HCT116 (cell line): ENCODE data around the gene RPL39L. TPM values are rescaled to one million over a fixed set of nuclear protein-coding genes. Genes with fewer than 3 reads are reported as not detected.

Source experiments
- ATAC-seq: fragments of 200-7000 bp; cut with Tn5 transposase; 2 replicates; pipeline ENCODE4 v1.9.1; 2020; ENCODE audit warnings: mild to moderate bottlenecking, moderate library complexity
- BruUV-seq: library from RNA; stranded (reverse); fragments of 400-500 nt; replicated peaks from 2 replicates; lab custom pipeline; 2021; lab: Mats Ljungman, UMichigan
- CTCF ChIA-PET: fragments of 300-600 bp; sonication (Branson Sonifier 250); formaldehyde crosslinking; loops from one replicate; lab custom pipeline; 2021; ENCODE audit warnings: antibody characterized with exemption; lab: Charles Lee
- POLR2A ChIA-PET: fragments of 300-600, 350-600 bp; sonication (Branson Sonifier 250); formaldehyde crosslinking; loops from one replicate; lab custom pipeline; 2021; ENCODE audit warnings: antibody characterized with exemption; lab: Charles Lee
- RAD21 ChIA-PET, 2 experiments: fragments of 300-600 bp; sonication (Branson Sonifier 250); formaldehyde crosslinking; loops; one replicate each; lab custom pipeline; 2023; ENCODE audit warnings: low total read pairs in 2 of 2; ENCODE audit not compliant: uncharacterized antibody in 2 of 2, unreplicated experiment in 2 of 2, low non-redundant PET in 1 of 2; lab: Charles Lee
- DNase-seq: peaks from one replicate; pipeline ENCODE4 v3.0.0-alpha.2; 2010; ENCODE audit warnings: low read depth, low spot score
- H2AFZ ChIP-seq: fragments of 200-600 bp; shearing (Covaris generic), sonication (generic); 2 replicates; pipeline ENCODE4 v1.6.1; 2017; ENCODE audit warnings: low read depth, mixed run types, mixed read lengths, antibody characterized with exemption, low read length; ENCODE audit not compliant: poor library complexity, severe bottlenecking
- H3K27ac ChIP-seq: 2 replicates; pipeline ENCODE4 v1.5.1; 2012; ENCODE audit warnings: low read depth, low read length
- H3K27me3 ChIP-seq: fragments of 200-600 bp; sonication (generic); 2 replicates; pipeline ENCODE4 v1.6.1; 2016; ENCODE audit warnings: mixed run types, low read length, mixed read lengths; ENCODE audit not compliant: insufficient read depth
- H3K36me3 ChIP-seq, 2 experiments: fragments of 200-500 bp in 1 of 2; fragments of 200-600 bp in 1 of 2; sonication (Bioruptor generic) in 1 of 2; sonication (generic) in 1 of 2; 2 replicates each; pipeline versions ENCODE4 v1.5.1 to v1.6.1; 2014 to 2016; ENCODE audit warnings: low read length in 2 of 2, inconsistent platforms in 1 of 2, mixed read lengths in 1 of 2, mixed run types in 1 of 2; ENCODE audit not compliant: insufficient read depth in 2 of 2, control insufficient read depth in 1 of 2
- H3K4me1 ChIP-seq, 2 experiments: fragments of 200-600 bp in 1 of 2; sonication (generic) in 1 of 2; 2 replicates each; pipeline versions ENCODE4 v1.5.1 to v1.6.1; 2012 to 2017; ENCODE audit warnings: low read length in 2 of 2, inconsistent platforms in 1 of 2, mild to moderate bottlenecking in 1 of 2, mixed read lengths in 1 of 2, mixed run types in 1 of 2, moderate library complexity in 1 of 2; ENCODE audit not compliant: insufficient read depth in 2 of 2, control insufficient read depth in 1 of 2
- H3K4me2 ChIP-seq: fragments of 200-600 bp; sonication (generic); 2 replicates; pipeline ENCODE4 v1.6.1; 2017; ENCODE audit warnings: mixed run types, low read length, mixed read lengths
- H3K4me3 ChIP-seq, 2 experiments: fragments of 200-600 bp in 1 of 2; sonication (generic) in 1 of 2; replicated peaks in 1 of 2; 2 replicates each; pipeline ENCODE4 v1.5.1; 2011 to 2016; ENCODE audit warnings: low read length in 2 of 2, control low read depth in 1 of 2, low read depth in 1 of 2, mild to moderate bottlenecking in 1 of 2, mixed read lengths in 1 of 2, mixed run types in 1 of 2
- H3K79me2 ChIP-seq: fragments of 200-600 bp; sonication (generic); 2 replicates; pipeline ENCODE4 v1.6.1; 2017; ENCODE audit warnings: mild to moderate bottlenecking, mixed run types, low read length, moderate library complexity, mixed read lengths; ENCODE audit not compliant: insufficient read depth
- H3K9ac ChIP-seq: fragments of 200-600 bp; sonication (generic); 2 replicates; pipeline ENCODE4 v1.6.1; 2016; ENCODE audit warnings: low read length, mixed read lengths
- H3K9me2 ChIP-seq: fragments of 200-600 bp; sonication (generic), shearing (Covaris generic); 2 replicates; pipeline ENCODE4 v1.6.1; 2017; ENCODE audit warnings: mixed run types, mild to moderate bottlenecking, moderate library complexity; ENCODE audit not compliant: insufficient read depth
- H3K9me3 ChIP-seq, 2 experiments: fragments of 200-500 bp in 1 of 2; fragments of 200-600 bp in 1 of 2; sonication (Bioruptor generic) in 1 of 2; sonication (generic) in 1 of 2; 2 replicates each; pipeline ENCODE4 v1.6.1; 2014 to 2017; ENCODE audit warnings: low read length in 2 of 2, mixed read lengths in 2 of 2, inconsistent platforms in 1 of 2, low read depth in 1 of 2, mild to moderate bottlenecking in 1 of 2, mixed run types in 1 of 2, moderate library complexity in 1 of 2; ENCODE audit not compliant: control insufficient read depth in 1 of 2, insufficient read depth in 1 of 2
- H4K20me1 ChIP-seq: fragments of 200-600 bp; sonication (generic), shearing (Covaris generic); 2 replicates; pipeline ENCODE4 v1.6.1; 2017; ENCODE audit warnings: mixed run types, mild to moderate bottlenecking, moderate library complexity; ENCODE audit not compliant: insufficient read depth
- CBX3 ChIP-seq: IDR thresholded peaks from 2 replicates; pipeline ENCODE4 v1.6.1; 2012; ENCODE audit warnings: low read depth
- REST ChIP-seq: IDR thresholded peaks from 2 replicates; pipeline ENCODE4 v1.6.1; 2012; ENCODE audit warnings: low read depth
- SRF ChIP-seq: IDR thresholded peaks from 2 replicates; pipeline ENCODE4 v1.6.1; 2012; ENCODE audit warnings: low read depth
- intact Hi-C: fragments of 100-400 bp; cut with micrococcal nuclease; formaldehyde crosslinking; loops from 2 replicates; pipeline ENCODE4 v1.10.0; 2022
- total RNA-seq: library from RNA; stranded (reverse); gene quantifications from one replicate; pipeline ENCODE4 v1.2.1, GENCODE V29; 2021; ENCODE audit not compliant: unreplicated experiment

Gene RPL39L
- total RNA-seq, 1 experiment from 2014 or later = not detected

GRCh38 chr3:187084580-187084979 lies 54.7 kb downstream of the RPL39L start:
- no peak overlapping the region for H3K27ac ChIP-seq
- no peaks in the 10 kb centered on the region for H3K79me2 ChIP-seq
- no peak overlapping the region for H3K9ac ChIP-seq
- CTCF ChIA-PET = no interaction called here
- H2AFZ ChIP-seq = no peak overlapping the region
- no peaks in the 10 kb centered on the region for H3K9me2 ChIP-seq
- no peak overlapping the region for H3K4me3 ChIP-seq
- intact Hi-C loops = no loop called here
- H4K20me1 ChIP-seq = no peaks in the 10 kb centered on the region
- no peak for DNase-seq
- no peak overlapping the region for H3K4me2 ChIP-seq
- peaks cover 0 to 4% of the 10 kb centered on the region in 2 experiments; a peak in 1 of 4 replicates for H3K9me3 ChIP-seq
- H3K27me3 ChIP-seq = no peaks in the 10 kb centered on the region
- ATAC-seq = no peak
- TF ChIP-seq SRF = no peak
- no TSS peak for BruUV-seq
- RAD21 ChIA-PET = no interaction called here
- POLR2A ChIA-PET = no interaction called here
- H3K4me1 ChIP-seq = no peaks in the 10 kb centered on the region
- no peaks in the 10 kb centered on the region for H3K36me3 ChIP-seq

DNA sequence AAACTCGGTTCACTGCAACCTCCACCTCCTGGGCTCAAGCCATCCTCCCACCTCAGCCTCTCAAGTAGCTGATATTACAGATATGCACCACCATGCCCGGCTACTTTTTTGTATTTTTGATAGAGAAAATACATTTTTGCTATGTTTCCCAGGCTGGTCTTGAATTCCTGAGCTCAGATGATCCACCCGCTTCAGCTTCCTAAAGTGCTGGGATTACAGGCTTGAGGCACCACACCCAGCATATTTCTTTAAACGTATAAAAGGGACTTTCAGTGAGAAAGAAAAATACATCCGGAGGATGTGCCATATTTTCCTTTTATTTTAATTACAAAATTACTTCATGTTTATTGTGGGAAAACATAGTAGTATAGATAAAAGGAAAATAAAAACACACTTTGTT lies 55.2 kb downstream of the RPL39L start:
- H3K4me1 ChIP-seq = no peaks in the 10 kb centered on the region
- DNase-seq (no peak), ATAC-seq (no peak)
- H2AFZ ChIP-seq = no peak overlapping the region
- no TSS peak for BruUV-seq
- H3K27me3 ChIP-seq = no peaks in the 10 kb centered on the region
- no peaks in the 10 kb centered on the region for H4K20me1 ChIP-seq
- H3K9ac ChIP-seq = no peak overlapping the region
- CTCF ChIA-PET = no interaction called here
- POLR2A ChIA-PET = no interaction called here
- H3K9me3 ChIP-seq = peaks cover 0 to 4% of the 10 kb centered on the region in 2 experiments; a peak in 1 of 4 replicates
- no peak for TF ChIP-seq CBX3
- TF ChIP-seq REST = no peak
- no peaks in the 10 kb centered on the region for H3K9me2 ChIP-seq
- no peak overlapping the region for H3K27ac ChIP-seq
- H3K4me3 ChIP-seq = no peak overlapping the region
- H3K79me2 ChIP-seq = no peaks in the 10 kb centered on the region
- RAD21 ChIA-PET = no interaction called here
- no peaks in the 10 kb centered on the region for H3K36me3 ChIP-seq
- intact Hi-C loops = no loop called here
- H3K4me2 ChIP-seq = no peak overlapping the region
